CD4-positive, alpha-beta T cell treated with Interleukin-10 for 1 hour (primary cell): ENCODE measurements around the gene MAPKBP1.

Source experiments
- DNase-seq: peaks from one replicate; pipeline ENCODE4 v3.0.0-alpha.2; 2020

Gene MAPKBP1

DNA sequence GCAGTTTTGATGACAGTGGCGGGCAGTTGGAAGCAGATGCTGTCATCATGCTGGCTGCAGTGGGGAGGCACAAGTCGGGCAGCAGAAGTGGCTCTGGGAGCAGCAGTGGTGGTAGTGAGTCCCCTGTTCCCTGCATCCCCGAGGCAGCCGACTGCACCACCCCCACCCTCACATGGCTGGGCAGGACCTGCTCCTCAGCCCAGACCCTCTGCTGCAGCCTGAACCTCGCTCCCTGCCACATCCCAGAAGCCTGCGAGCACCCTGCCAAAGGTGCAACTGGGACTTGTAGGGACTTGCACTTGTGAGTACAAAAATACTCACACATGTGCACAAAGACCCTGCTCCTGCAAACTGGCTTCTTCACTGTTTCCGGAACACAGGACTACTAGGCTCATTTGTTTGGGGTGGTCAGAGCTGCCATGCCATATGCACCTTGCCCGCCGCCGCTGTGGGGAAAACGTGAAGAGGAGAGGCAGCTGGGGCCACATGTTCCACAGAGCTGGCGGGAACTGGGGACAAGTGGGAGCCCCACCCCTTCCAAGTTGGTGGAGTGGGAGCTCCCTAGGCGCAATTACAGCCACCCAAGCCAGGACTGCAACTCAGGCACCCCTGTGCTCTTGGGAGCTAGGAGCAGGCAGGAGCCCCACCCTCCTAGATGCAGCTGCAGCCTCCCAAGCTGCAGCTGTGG, 55.8 kb downstream of the MAPKBP1 start:
- DNase-seq: no peak

DNA sequence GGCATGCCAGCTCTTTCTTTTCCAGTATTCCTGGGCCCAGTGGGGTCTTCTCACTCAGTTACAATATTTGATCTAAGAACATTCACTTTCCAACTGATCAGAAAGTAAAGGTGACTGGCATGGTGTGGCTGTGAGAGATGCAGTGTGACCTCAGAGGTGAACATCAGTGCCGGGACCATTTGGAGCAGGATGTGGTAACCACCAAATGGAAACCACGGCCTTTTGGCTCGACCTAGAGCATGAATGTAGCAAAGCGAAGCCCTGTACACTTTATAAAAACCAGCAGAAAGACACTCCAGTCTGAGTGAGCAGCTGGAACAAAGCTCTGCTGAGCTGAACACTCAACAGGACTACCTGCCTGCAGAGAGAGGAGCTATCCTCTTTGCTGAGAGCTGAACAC, 57.0 kb downstream of the MAPKBP1 start:
- peak; percentile 57 for DNase-seq

DNA sequence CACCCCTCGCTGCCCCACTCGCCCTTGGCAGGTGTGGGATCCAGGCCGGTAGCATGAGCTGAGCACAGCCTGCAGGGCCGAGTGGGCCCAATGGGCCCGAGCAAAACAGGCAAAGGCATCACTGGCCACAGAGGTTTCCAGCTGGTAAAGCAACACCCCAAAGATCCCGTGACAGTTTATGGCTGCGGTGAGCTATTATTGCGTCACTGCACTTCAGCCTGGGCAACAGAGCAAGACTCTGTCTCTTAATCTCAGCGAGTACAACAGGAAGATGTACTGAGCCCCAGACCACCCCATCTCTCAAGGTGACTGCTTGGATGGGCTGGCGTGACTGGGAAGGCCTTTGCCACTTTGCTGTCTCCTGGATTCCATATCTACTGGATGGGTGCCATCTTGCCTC, 57.9 kb downstream of the MAPKBP1 start:
- no peak for DNase-seq

- peak; percentile 4 for DNase-seq
These were observed 58.6 kb downstream of the MAPKBP1 start for GRCh38 chr15:41832875-41833274.

DNA sequence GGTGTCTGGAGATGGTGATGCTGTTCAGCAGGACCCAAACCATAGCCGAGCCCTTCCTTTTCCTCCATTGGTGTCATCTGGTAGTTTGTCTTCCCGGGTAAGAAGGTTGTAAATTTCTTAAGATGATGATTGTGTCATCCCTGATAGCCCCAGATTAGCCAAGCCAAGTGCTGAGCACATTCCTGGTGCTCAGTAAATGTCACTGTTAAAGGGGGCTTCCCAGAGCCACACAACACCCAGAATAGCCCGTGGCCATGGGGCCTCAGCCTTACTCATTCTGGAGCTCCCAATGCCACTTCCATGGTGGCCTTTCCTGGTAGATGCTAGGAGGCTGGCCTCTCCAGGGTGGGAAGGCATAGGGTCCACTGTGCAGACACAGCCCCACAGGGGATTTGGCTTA, 59.8 kb downstream of the MAPKBP1 start:
- no peak for DNase-seq

GRCh38 chr15:41836073-41836472, 61.8 kb downstream of the MAPKBP1 start:
- no peak for DNase-seq

DNA sequence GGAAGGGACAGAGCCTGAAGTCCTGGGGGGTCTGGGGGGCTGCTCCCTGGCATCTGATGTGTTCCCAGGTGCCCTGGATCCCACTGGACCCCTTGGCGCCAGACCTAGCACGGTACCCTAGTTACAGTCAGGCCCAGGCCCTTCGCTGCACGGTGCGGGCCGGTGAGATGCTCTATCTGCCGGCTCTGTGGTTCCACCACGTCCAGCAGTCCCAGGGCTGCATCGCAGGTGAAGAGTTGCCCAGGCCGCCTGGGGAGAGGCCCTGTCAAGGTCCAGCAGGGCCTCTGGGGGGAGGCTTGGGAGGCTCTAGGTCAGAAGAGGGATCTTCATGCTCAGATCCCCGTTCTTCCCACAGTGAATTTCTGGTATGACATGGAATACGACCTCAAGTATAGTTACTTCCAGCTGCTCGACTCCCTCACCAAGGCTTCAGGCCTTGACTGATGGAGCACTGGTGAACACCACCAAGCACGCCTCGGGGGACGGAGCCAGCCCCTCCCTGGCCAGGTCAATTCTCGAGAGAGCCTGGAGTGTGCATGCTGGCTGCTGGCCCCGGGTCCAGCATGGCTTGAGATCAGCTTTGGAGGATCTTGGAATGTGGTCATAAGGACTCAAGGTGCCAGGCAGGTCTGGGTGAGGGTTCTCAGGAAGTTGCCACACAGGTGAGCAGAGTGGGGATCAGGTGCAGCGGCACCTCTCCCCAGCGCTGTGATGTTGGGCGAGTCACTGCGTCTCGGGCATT, 62.6 kb downstream of the MAPKBP1 start:
- no peak for DNase-seq

- DNase-seq: no peak
These were observed 64.2 kb downstream of the MAPKBP1 start, which contains the start of gene PLA2G4B for GRCh38 chr15:41838400-41838897. PLA2G4B (plus strand) TSS chr15:41838847; CDS start chr15:41838914, 67 bp downstream.

GRCh38 chr15:41839781-41840491, 65.7 kb downstream of the MAPKBP1 start:
- no peak for DNase-seq

GRCh38 chr15:41840673-41841072, 66.4 kb downstream of the MAPKBP1 start:
- no peak for DNase-seq

GRCh38 chr15:41841131-41841530, 66.8 kb downstream of the MAPKBP1 start:
- DNase-seq: no peak

GRCh38 chr15:41842229-41842628, 67.9 kb downstream of the MAPKBP1 start:
- DNase-seq: no peak

- DNase-seq: no peak
These were observed 69.3 kb downstream of the MAPKBP1 start for GRCh38 chr15:41843571-41843970.

DNA sequence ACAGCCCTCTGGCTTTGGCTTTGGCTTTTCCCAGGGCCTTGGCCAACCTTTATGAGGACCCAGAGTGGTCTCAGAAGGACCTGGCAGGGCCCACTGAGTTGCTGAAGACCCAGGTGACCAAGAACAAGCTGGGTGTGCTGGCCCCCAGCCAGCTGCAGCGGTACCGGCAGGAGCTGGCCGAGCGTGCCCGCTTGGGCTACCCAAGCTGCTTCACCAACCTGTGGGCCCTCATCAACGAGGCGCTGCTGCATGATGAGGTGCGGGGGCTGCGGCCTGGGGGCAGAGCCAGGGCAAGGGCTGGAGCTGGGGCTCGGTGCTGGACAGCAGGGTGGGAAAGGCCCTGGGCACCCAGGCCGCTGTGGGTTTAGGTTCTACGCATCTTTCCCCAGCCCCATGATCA, 70.5 kb downstream of the MAPKBP1 start:
- DNase-seq: no peak

DNA sequence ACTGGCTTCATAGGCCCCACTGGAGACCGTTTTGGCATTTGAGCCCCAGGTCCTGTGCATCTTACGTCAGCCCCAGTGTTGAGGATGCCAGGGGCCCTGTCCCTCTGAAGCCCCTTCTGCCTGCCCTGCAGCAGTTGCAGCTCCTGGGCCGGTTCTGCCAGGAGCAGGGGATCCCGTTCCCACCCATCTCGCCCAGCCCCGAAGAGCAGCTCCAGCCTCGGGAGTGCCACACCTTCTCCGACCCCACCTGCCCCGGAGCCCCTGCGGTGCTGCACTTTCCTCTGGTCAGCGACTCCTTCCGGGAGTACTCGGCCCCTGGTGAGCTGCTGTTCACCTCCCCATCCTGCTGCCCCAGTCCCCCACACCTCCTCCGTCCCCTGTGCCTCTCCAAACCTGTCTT, 72.9 kb downstream of the MAPKBP1 start:
- no peak for DNase-seq

GRCh38 chr15:41847981-41848380, 73.7 kb downstream of the MAPKBP1 start:
- DNase-seq: no peak

- no peak for DNase-seq
These were observed 74.3 kb downstream of the MAPKBP1 start for GRCh38 chr15:41848631-41849030.

DNA sequence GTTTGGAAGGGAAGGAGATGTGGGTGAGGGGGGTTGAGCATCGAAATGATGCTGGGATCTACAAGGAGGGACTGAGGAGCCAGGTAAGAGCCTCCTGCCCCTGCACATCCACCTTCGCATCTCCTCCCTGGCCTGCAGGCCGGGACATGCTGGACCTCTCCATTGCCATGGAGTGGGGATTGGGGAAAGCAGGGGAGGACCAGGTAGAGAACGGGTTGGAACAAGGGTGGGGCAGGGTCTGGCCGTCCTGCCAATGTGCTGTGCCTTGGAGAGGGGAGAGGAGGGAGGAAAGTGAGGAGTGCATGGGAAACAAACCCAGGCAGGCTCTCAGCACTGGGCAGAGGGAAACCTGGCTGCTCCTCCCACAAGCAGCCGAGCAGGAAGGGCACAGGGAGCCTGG, 74.9 kb downstream of the MAPKBP1 start:
- no peak for DNase-seq

- no peak for DNase-seq
These were observed 75.6 kb downstream of the MAPKBP1 start for GRCh38 chr15:41849861-41850260.

- no peak for DNase-seq
These were observed 76.3 kb downstream of the MAPKBP1 start for GRCh38 chr15:41850482-41851166.

DNA sequence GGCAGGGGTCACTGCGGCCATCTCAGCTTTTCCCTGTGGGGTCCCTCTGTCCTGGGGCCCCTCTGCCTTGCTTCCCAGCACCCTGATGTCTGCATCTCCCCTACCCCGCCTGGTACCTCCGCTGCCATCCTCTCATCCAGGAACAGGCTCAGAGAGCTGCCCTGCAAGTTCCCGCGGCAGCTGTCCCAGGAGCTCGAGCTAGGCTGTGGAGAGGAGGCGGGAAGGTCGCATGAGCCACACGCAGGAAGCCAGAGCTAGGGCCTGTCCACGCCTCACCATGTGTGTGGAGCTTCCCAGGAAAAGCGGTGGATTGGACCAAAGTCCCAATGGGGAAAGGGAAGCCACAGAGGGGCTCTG, 76.9 kb downstream of the MAPKBP1 start:
- no peak for DNase-seq

DNA sequence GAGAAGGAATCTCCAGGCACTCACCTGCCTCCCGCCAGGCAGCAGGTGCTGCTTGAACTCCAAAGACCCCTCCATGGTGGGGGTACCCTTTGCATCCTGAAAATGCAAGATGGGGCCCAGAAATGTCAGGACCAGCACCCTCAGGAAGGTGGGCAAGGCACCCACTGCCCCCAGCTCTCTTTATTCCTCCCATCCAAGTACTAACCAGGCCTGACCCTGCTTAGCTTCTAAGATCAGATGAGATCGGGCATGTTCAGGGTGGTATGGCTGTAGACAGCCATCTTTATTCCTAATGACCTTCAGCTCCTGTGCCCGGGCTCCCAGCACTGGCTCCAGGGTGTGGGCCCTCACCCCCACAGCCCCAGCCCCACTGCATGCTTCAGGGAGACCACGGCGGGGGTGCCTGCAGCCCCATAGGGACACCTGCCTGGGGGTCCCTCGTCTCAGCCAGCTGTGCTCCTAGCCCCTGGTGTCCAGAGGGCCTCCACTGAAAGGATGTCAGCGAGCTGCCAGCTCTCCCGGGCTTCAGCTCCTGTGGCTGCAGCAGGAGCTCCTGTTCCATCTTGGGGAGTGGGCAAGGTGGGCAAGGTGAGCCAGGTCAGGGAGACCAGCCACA, 77.6 kb downstream of the MAPKBP1 start:
- no peak for DNase-seq
